Measurements from ENCODE around the gene HLA-E. TPM values are rescaled to one million over a fixed set of nuclear protein-coding genes. Genes with fewer than 3 reads are reported as not detected.
A peak's percentile ranks its signal among the peaks of the same experiment; 100 is the strongest.
"Not testable (repeated sequence)": the region's sequence is repeated elsewhere in the genome, so short reads cannot be mapped to it uniquely, and the experiment has no call there.

The HLA-E gene
- total RNA-seq, 1 donor from 2014 or later: 1,079 TPM

DNA sequence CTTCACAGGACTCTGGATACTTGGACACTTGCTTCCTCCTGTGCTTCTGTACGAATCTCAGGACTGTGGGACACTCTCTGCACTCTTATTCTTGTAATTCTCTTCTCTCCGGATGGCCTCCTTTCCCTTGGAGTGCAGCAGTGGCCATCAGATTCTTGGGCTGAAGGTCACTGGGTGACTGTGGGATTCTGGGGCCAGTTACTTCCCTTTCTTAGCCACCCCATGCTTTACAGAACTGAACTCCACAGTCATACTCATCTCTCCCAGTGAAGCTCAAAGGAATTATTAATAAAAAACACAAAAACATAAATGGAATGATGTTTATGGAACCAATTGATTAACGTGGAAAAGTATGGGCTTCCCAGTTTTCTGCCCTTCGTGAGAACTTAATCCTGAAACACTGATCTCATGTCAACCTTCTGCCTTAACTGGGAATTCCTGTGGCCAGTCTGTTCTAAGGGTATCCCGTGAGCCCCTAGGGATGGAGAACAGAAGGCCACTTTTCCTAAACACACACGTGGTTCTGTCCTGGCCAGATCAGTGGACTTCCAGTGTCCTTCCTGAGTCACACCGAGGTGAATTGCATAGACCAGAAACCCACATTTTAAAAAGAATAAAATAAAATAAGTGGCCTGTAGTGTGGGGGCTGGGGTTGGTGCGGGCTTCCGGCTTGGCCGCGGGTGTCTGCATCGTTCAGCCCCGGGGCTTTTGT is 23.6 kb upstream of the HLA-E start:
- intact Hi-C loops (cut with DNase I): no loop called here
- H3K36me3 ChIP-seq: no peaks in the 10 kb centered on the region
- DNase-seq (no peak), ATAC-seq (peak in 1 of 2 donors; percentile 13)
- peaks cover 94% of the 10 kb centered on the region for H3K27me3 ChIP-seq (ENCODE audit: low read depth)
- H3K27ac ChIP-seq: no peak overlapping the region
- H3K4me3 ChIP-seq: peak overlapping the region; percentile 53
- peaks cover 34% of the 10 kb centered on the region for H3K4me1 ChIP-seq
- no peaks in the 10 kb centered on the region for H3K9me3 ChIP-seq
- TF ChIP-seq, protein P1, sequence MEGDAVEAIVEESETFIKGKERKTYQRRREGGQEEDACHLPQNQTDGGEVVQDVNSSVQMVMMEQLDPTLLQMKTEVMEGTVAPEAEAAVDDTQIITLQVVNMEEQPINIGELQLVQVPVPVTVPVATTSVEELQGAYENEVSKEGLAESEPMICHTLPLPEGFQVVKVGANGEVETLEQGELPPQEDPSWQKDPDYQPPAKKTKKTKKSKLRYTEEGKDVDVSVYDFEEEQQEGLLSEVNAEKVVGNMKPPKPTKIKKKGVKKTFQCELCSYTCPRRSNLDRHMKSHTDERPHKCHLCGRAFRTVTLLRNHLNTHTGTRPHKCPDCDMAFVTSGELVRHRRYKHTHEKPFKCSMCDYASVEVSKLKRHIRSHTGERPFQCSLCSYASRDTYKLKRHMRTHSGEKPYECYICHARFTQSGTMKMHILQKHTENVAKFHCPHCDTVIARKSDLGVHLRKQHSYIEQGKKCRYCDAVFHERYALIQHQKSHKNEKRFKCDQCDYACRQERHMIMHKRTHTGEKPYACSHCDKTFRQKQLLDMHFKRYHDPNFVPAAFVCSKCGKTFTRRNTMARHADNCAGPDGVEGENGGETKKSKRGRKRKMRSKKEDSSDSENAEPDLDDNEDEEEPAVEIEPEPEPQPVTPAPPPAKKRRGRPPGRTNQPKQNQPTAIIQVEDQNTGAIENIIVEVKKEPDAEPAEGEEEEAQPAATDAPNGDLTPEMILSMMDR (IDR thresholded peaks at IDR 0.05): no peak

DNA sequence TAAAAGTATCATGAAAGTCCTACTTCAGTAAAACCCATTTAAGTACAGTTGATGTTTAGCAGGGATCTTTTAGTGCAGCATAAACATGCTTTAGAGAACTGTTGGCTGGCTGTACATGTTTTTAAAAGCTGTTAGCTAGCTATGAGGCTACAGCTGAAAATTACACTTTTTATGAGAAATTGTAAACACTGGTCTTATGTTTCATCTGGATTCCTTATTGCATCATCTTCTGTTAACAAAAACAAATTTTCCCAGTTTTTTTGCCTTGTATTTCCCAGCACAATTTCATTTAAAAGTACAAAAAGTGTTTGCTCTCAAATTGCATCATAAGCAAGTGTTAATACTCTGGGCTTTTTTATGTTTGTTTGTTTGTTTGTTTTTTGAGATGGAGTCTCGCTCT is 18.3 kb upstream of the HLA-E start:
- no peaks in the 10 kb centered on the region for H3K9me3 ChIP-seq
- no peak overlapping the region for H3K4me3 ChIP-seq
- intact Hi-C loops (cut with DNase I): no loop called here
- ATAC-seq: no peak
- H3K27me3 ChIP-seq (ENCODE audit: low read depth): peaks cover 65% of the 10 kb centered on the region
- H3K36me3 ChIP-seq: no peaks in the 10 kb centered on the region
- no peak for DNase-seq
- H3K27ac ChIP-seq: no peak overlapping the region
- peaks cover 13% of the 10 kb centered on the region for H3K4me1 ChIP-seq
- TF ChIP-seq, protein P1 (IDR thresholded peaks at IDR 0.05): no peak

DNA sequence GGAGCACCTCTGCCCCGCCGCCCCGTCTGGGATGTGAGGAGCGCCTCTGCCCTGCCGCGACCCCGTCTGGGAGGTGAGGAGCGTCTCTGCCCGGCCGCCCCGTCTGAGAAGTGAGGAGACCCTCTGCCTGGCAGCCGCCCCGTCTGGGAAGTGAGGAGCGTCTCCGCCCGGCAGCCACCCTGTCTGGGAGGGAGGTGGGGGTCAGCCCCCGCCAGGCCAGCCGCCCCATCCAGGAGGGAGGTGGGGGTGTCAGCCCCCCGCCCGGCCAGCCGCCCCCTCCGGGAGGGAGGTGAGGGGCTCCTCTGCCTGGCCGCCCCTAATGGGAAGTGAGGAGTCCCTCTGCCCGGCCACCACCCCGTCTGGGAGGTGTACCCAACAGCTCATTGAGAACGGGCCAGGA is 14.2 kb upstream of the HLA-E start:
- ATAC-seq; H3K27ac ChIP-seq; intact Hi-C loops (cut with DNase I); DNase-seq; H3K4me3 ChIP-seq; H3K36me3 ChIP-seq; H3K9me3 ChIP-seq; H3K4me1 ChIP-seq: not testable (repeated sequence)
- H3K27me3 ChIP-seq (ENCODE audit: low read depth): peaks cover 68% of the 10 kb centered on the region

DNA sequence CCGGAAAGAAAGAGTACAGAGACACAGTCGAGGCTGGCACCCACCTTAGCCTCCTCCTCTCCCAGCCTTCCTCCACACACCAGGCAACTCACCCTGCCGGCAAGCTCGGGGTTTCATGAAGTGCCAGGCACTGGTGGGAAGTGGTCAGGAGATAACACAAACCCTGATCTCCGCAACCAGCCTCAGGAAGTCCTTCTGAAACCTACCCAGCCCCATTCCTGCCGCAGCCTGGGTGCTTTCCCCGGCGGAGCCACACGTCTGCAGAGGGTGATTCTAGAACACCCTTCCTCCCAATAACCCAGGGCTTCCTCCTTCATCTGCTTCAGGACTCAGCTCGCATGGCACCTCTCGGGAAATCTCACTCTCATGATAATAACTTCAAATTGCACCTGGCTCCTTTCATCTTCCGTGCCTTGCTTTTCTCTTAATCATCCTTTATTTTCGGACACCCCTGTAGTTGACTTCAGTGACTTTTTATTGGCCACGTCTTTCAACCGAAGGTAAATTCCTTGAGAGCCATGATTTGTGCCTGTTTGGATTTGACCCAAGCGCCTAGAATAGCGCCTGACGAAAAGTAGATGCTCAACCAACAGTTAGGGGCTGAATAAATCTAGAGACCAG is 8.7 kb upstream of the HLA-E start:
- Histone ChIP-seq H3K9me3 (no peaks in the 10 kb centered on the region), H3K27ac (no peak overlapping the region), H3K27me3 (ENCODE audit: low read depth) (peaks cover 65% of the 10 kb centered on the region), H3K4me3 (no peak overlapping the region), H3K4me1 (peaks cover 12% of the 10 kb centered on the region), H3K36me3 (no peaks in the 10 kb centered on the region)
- intact Hi-C loops (cut with DNase I): loop anchor here (10.0 kb wide), 1 partner anchor 64 kb away; no protein-coding TSS in a partner anchor
- DNase-seq: no peak
- peak; percentile 15 to 37 for ATAC-seq
- TF ChIP-seq, protein P1 (IDR thresholded peaks at IDR 0.05): no peak

DNA sequence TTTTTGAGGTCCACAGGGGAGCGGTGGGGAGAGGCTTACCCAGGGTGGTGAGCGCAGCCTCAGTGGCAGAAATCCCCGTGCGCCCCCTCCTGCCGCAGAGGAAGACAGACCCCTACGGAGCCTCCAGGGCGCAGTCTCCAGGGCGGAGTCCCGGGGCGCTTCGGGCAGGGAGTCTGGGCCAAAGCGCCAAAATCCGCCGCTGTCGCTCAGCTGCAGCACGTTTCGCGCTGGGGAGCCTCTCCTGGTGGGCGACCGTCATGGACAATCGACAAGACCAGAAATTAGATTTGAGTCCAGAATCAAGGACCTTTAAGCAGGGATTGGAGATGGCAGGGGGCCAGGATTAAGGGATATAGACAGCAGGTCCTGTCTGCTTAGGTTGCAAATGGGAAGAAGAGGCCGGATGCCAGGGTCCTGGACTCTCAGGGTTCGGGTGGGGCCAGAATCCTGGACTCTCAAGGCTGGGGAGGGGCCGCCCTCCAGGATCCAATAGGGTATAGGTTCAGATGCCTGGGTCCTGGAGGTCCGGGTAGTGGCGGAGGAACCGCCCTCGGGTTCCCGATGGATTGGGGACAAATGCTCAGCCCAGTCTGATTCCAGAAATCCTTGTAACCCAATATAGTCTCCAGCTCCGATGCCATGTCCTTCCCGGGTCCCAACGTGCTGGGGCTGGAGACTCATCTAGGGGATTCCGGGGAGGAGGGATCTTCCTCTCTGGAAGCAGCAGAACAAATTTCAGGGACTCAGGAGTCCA is 7.9 kb upstream of the HLA-E start:
- TF ChIP-seq, protein P1 (IDR thresholded peaks at IDR 0.05): no peak
- Histone ChIP-seq H3K4me3 (no peak overlapping the region), H3K9me3 (no peaks in the 10 kb centered on the region), H3K36me3 (no peaks in the 10 kb centered on the region), H3K27me3 (ENCODE audit: low read depth) (peaks cover 59% of the 10 kb centered on the region), H3K4me1 (peaks cover 12% of the 10 kb centered on the region), H3K27ac (no peak overlapping the region)
- no peak for DNase-seq
- intact Hi-C loops (cut with DNase I): loop anchor here (10.0 kb wide), 1 partner anchor 63 kb away; no protein-coding TSS in a partner anchor
- ATAC-seq: peak; percentile 38 to 45
